Measurements from ENCODE around the gene TRIM29.

Gene TRIM29

DNA sequence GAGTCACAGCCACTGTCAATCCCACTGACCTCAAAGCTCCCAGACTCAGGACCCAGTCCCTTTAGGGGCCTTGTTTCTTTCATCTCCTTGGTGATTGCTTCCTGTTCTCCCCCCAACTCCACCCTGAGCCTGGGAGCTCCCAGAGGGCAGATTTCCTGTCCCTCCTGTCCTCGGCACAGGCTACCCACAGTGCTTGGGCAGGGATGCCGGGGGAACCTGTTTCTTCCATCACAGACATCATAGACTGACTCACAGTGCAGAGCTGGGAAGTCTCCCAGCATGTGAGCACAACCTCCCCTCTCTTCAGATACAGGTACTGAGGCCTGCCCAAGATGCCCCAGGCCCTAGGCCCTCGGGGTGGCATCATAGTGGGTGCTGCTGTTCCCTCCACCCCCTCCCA lies 16.6 kb downstream of the TRIM29 start:
- DNase-seq: no peak

DNA sequence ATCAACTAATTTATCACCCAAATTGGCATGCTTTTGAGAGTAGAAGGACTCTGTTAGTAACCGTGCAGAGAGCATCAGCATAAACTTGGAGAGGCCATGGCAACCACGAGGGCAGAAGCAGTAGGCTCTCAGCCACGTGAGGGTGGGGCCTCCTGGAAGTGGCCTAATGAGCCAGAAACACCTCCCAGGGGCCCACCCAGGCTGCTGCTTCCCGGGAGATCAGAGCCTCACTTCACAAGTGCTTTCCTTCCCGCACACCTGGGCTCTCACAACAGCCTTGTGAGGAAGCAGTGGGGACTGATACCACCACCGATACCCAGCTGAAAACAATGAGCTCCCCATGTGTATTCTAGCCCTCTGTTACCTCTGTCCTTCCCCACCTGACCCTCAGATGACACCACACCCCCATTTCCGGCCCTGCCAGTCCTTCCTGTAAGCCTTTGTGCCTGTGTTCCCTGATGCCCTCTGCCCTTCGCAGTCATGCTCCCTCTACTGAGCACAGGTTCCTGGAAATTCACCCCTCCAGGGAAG lies 17.0 kb downstream of the TRIM29 start:
- DNase-seq: no peak

DNA sequence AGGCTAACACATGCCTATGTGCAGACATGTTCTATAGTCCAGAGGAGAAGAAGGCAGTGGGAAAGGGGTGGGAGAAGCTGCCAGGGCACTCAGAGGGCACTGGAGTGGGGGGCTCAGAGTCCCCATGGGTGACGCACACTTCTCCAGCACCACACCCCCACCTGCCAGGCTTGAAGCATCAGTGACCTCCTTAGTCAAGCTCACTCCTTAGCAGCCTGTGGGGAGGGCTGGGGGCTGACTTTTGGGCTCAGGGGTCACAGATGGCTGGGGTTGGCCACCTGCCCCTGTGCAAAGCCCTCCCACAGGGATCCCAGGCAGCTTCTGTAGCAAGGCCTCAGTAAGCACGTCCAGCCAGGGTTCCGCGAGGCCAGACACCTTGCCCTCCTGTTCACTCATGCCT lies 18.8 kb downstream of the TRIM29 start:
- no peak for DNase-seq

DNA sequence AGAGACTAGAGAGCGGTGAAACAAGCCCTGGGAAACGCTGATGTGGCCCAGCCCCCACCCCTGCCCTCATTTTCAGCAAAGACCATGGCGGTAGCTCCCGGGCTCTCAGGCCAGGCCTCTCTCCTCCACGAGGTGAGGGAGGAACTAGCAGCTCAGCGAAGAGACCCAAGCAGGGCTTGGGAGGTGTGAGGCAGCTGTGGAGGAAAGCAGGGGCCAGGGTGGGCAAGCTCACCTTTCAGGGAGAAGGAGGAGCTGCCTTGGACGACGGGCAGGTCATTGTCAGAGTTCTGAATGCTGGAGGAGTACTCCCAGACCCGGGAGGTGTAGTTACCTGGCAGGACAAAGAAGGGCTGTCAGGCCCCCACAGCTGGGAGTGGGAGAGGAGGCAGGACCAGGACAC lies 19.9 kb downstream of the TRIM29 start:
- no peak for DNase-seq

GRCh38 chr11:120116966-120117365 lies 20.9 kb downstream of the TRIM29 start:
- no peak for DNase-seq

GRCh38 chr11:120115272-120116000 lies 22.5 kb downstream of the TRIM29 start:
- no peak for DNase-seq

- no peak for DNase-seq
Measured at GRCh38 chr11:120112174-120112796, 25.6 kb downstream of the TRIM29 start.

GRCh38 chr11:120109531-120109930 lies 28.4 kb downstream of the TRIM29 start:
- DNase-seq: no peak

GRCh38 chr11:120108785-120109168 lies 29.1 kb downstream of the TRIM29 start:
- DNase-seq: no peak

GRCh38 chr11:120108154-120108784 lies 29.6 kb downstream of the TRIM29 start:
- DNase-seq: peak; percentile 66

DNA sequence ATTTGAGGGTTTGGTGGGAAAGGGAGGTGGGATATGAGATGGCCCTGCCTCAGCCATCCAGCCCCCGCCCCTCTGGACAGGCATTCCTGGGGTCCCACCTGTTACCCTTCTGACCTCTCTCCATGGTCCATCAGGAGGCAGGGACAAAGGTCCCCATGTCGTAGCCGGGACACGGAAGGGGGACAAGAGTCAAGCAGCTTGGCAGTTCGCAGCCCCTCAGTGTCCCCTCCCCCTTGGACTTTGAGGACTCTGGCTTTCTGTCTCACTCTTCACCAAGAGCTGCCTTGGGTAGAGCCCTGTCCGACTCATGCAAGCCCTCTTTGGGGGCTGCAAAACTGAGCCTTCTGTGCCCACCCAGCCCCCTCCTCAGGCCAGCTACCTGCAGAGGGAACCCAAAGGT lies 30.2 kb downstream of the TRIM29 start:
- DNase-seq: no peak

- no peak for DNase-seq
Measured at GRCh38 chr11:120106354-120107150, 31.4 kb downstream of the TRIM29 start.

DNA sequence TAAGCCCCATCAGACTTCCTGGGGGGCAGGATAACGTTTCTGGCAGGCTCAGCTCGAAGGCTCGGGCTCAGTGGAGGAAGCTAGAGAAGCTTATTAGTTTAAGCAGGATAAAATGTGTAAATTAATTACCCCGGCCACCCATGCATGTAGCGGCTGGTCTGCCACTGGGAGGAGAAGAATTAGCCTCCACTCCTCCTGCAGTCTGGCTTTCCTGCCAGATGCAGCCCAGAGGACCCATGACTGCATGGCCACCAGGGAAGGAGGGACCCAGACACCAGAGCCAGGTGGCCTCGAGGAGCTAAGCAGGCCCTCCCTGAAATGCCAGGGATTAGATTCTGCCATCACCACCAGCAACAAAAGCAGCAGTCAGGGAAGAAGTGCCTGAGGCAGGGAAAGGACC lies 32.3 kb downstream of the TRIM29 start:
- no peak for DNase-seq

- DNase-seq: no peak
Measured at GRCh38 chr11:120104041-120104565, 33.8 kb downstream of the TRIM29 start.

DNA sequence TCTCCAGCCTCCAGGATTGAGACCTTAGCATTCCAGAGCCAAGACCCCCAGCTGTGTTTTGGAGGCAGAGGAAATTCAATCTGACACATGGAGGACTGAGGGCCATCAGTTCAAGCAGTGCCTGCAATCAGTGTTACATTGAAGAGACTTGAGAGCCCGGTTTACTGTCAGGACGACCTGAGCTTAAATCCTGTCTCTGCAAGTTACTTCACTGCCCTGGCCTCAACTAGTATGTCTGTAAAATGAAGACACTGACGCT lies 35.1 kb downstream of the TRIM29 start:
- no peak for DNase-seq

DNA sequence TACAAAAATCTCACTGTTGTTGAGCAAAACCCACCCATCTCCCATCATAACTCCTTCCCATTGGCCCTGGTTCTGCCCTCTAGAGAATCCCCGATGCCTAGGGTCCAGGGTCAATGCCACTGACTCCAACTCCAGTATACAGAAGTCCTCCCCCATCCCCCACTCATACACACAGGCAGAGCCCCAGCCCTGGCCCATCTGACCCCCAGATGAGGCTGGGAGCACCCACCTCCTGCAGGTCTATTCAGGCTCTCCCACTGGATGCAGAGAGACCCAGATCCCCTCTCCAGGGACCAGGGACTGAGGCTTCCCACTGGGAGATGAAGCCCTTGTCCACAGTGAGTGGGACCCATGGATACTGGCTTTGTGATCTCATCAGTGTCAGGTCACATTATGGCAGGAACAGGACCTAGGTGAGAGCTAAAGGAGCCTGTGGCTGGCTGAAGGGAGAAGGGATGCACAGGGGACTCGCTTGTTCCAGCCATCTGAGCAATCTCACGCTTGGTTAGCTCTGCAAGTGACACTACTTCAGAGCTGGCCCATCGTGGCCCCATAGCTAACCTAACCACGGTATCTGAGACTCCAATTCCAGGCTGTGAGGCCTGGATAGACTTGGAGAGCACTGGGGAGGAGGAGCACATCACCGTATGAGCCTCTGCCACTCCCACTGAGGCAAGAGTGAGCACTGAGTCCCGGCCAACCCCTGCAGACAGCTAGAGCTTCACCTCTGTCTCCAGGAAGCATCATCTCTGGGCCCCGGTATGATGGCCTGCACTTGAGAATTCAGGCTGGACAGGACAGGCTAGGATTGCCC lies 35.7 kb downstream of the TRIM29 start:
- DNase-seq: no peak

DNA sequence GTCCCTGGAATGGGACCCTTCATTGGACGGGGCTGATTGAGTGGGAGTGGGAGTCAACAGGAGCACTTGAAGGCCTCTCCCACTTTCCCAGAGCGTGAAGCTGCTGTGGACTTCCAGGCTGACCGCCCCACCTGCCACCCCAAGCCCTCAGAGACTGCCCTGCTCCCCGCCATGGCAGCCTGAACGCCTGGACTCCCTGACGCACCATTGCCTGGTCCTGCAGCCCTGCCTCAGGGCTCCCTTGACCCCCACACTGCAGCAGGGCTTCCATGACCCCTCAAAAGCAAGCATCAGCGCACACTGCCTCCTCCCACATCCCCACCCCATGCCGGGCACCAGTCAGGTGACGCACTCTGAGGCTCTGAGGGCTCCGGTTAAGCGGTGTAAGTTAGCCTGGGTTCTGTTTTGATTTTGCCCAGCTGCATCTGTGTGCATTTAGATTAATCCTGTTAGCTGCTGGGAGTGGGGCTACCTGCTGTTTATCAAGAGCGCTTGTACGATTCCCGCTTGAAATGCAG lies 39.4 kb downstream of the TRIM29 start:
- DNase-seq: peak; percentile 67

- no peak for DNase-seq
Measured at GRCh38 chr11:120097721-120098385, 40.1 kb downstream of the TRIM29 start.

- no peak for DNase-seq
Measured at GRCh38 chr11:120096369-120097191, 41.3 kb downstream of the TRIM29 start.

GRCh38 chr11:120095516-120095915 lies 42.4 kb downstream of the TRIM29 start:
- no peak for DNase-seq

- DNase-seq: no peak
Measured at GRCh38 chr11:120091701-120092100, 46.2 kb downstream of the TRIM29 start.
